Memory B cell (primary cell): ENCODE results near the gene IL1RAPL2.
"Not testable (repeated sequence)": the region's sequence is repeated elsewhere in the genome, so short reads cannot be mapped to it uniquely, and the experiment has no call there.

Experiments
- ATAC-seq: fragments of 150-1000 bp; cut with Tn5 transposase; 2 replicates; pipeline ENCODE4 v1.10.0; 2021; ENCODE audit warnings: low read depth, mild to moderate bottlenecking, moderate library complexity
- DNase-seq, 2 donors: peaks; one replicate each; pipeline ENCODE4 v3.0.0; 2022; ENCODE audit warnings: low spot score in 2 of 2
- H3K27ac Mint-ChIP-seq: one replicate; pipeline ENCODE4 v1.8.0; 2022; ENCODE audit warnings: mild to moderate bottlenecking, moderate library complexity, mixed read lengths
- H3K27me3 Mint-ChIP-seq: one replicate; pipeline ENCODE4 v1.8.0; 2022; ENCODE audit warnings: mixed read lengths
- H3K36me3 Mint-ChIP-seq: one replicate; pipeline ENCODE4 v1.8.0; 2022; ENCODE audit warnings: mild to moderate bottlenecking, mixed read lengths
- H3K4me1 Mint-ChIP-seq: one replicate; pipeline ENCODE4 v1.8.0; 2022; ENCODE audit warnings: mixed read lengths
- H3K4me3 Mint-ChIP-seq: one replicate; pipeline ENCODE4 v1.8.0; 2022; ENCODE audit warnings: mild to moderate bottlenecking, moderate library complexity, mixed read lengths
- H3K9me3 Mint-ChIP-seq: one replicate; pipeline ENCODE4 v1.8.0; 2022; ENCODE audit warnings: mixed read lengths

Gene IL1RAPL2

GRCh38 chrX:105220636-105221035 is 654.6 kb downstream of the IL1RAPL2 start, which contains the start of gene TEX13A:
Gene TEX13A (minus strand): TSS chrX:105220694. CDS start chrX:105220397, 297 bp downstream.
- Mint-ChIP-seq H3K27me3 (no peaks in the 10 kb centered on the region), H3K36me3 (no peaks in the 10 kb centered on the region)

GRCh38 chrX:105221374-105221773 is 655.4 kb downstream of the IL1RAPL2 start:
- no peak overlapping the region for H3K4me3 Mint-ChIP-seq
- ATAC-seq (no peak), DNase-seq (no peak)
- no peak overlapping the region for H3K27ac Mint-ChIP-seq
- no peaks in the 10 kb centered on the region for H3K4me1 Mint-ChIP-seq
- H3K9me3 Mint-ChIP-seq = peaks cover 2% of the 10 kb centered on the region
- no peaks in the 10 kb centered on the region for H3K27me3 Mint-ChIP-seq
- H3K36me3 Mint-ChIP-seq = no peaks in the 10 kb centered on the region

More at GRCh38 chrX:105220636-105221035, 654.6 kb downstream of the IL1RAPL2 start, which contains the start of gene TEX13A:
- Mint-ChIP-seq H3K4me3 (no peak within 1 kb of the TSS), H3K27ac (no peak within 1 kb of the TSS), H3K4me1 (no peaks in the 10 kb centered on the region), H3K9me3 (peaks cover 5% of the 10 kb centered on the region)
- DNase-seq = no peak
- no peak for ATAC-seq

GRCh38 chrX:105226499-105226898 is 660.5 kb downstream of the IL1RAPL2 start:
- Mint-ChIP-seq H3K4me3 (no peak overlapping the region), H3K27ac (no peak overlapping the region), H3K4me1 (no peaks in the 10 kb centered on the region), H3K9me3 (peaks cover 2% of the 10 kb centered on the region), H3K27me3 (no peaks in the 10 kb centered on the region), H3K36me3 (no peaks in the 10 kb centered on the region)
- no peak for DNase-seq
- no peak for ATAC-seq

- no peaks in the 10 kb centered on the region for H3K4me1 Mint-ChIP-seq
- no peak overlapping the region for H3K4me3 Mint-ChIP-seq
- H3K27ac Mint-ChIP-seq = no peak overlapping the region
- H3K27me3 Mint-ChIP-seq = no peaks in the 10 kb centered on the region
- H3K9me3 Mint-ChIP-seq = peaks cover 2% of the 10 kb centered on the region
- ATAC-seq (no peak), DNase-seq (no peak)
- no peaks in the 10 kb centered on the region for H3K36me3 Mint-ChIP-seq
These were observed 662.6 kb downstream of the IL1RAPL2 start for GRCh38 chrX:105228602-105229001.

DNA sequence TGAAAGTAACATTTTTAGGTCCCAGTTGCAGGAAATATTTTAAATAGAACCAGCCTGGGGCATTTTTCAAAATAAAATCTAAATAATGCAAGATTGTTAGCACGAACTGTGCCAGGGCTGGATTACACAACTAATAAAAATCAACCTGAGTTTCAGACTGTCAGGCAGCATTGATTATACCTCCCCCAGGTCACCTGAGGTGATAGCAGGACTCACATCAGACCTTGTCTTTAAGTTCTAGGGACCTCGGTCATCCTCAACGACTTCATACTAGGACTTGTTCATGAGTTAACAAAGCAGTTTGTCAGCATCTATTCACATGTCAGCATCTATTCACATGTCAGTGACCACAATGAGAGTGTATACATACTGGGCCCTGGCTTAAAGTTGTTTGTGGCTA is 663.1 kb downstream of the IL1RAPL2 start:
- Mint-ChIP-seq H3K4me1 (no peaks in the 10 kb centered on the region), H3K9me3 (no peaks in the 10 kb centered on the region), H3K4me3 (no peak overlapping the region), H3K27me3 (no peaks in the 10 kb centered on the region), H3K36me3 (no peaks in the 10 kb centered on the region), H3K27ac (no peak overlapping the region)
- DNase-seq (no peak), ATAC-seq (no peak)

DNA sequence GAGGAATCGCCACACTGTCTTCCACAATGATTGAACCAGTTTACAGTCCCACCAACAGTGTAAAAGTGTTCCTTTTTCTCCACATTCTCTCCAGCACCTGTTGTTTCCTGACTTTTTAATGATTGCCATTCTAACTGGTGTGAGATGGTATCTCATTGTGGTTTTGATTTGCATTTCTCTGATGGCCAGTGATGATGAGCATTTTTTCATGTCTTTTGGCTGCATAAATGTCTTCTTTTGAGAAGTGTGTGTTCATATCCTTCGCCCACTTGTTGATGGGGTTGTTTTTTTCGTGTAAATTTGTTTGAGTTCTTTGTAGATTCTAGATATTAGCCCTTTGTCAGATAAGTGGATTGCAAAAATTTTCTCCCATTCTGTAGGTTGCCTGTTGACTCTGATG is 671.4 kb downstream of the IL1RAPL2 start:
- not testable (repeated sequence) for ATAC-seq, H3K27ac Mint-ChIP-seq, H3K27me3 Mint-ChIP-seq, H3K4me1 Mint-ChIP-seq, H3K36me3 Mint-ChIP-seq, DNase-seq, H3K9me3 Mint-ChIP-seq, H3K4me3 Mint-ChIP-seq

DNA sequence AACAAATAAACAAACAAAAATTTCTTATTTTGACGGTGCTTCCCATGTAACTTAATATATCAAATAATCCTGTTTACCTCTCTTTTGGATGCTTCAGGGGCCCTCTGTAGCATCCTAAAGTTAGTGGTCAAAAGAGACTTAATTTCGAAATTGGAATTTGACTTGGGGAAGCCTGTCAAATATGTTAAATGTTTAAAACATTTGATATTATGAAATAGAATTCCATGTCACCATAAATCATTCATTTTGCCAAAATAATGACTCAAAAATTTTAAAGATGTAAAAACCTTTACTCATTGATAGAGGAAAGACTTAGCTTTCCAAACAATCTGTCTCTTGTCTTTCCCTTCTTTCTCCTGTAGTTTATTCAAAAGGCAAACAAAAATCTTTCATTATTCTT is 675.1 kb downstream of the IL1RAPL2 start:
- Mint-ChIP-seq H3K27me3 (no peaks in the 10 kb centered on the region), H3K4me1 (no peaks in the 10 kb centered on the region), H3K9me3 (no peaks in the 10 kb centered on the region), H3K4me3 (no peak overlapping the region), H3K27ac (no peak overlapping the region), H3K36me3 (no peaks in the 10 kb centered on the region)
- no peak for DNase-seq
- ATAC-seq = no peak

GRCh38 chrX:105260291-105261043 is 694.5 kb downstream of the IL1RAPL2 start:
- Mint-ChIP-seq H3K4me1 (no peaks in the 10 kb centered on the region), H3K9me3 (no peaks in the 10 kb centered on the region), H3K36me3 (no peaks in the 10 kb centered on the region), H3K27ac (no peak overlapping the region), H3K4me3 (no peak overlapping the region), H3K27me3 (no peaks in the 10 kb centered on the region)
- DNase-seq (no peak), ATAC-seq (no peak)

GRCh38 chrX:105263171-105263570 is 697.2 kb downstream of the IL1RAPL2 start:
- Mint-ChIP-seq H3K9me3 (no peaks in the 10 kb centered on the region), H3K27ac (no peak overlapping the region), H3K27me3 (no peaks in the 10 kb centered on the region), H3K4me1 (no peaks in the 10 kb centered on the region), H3K36me3 (no peaks in the 10 kb centered on the region), H3K4me3 (no peak overlapping the region)
- ATAC-seq = no peak
- no peak for DNase-seq

DNA sequence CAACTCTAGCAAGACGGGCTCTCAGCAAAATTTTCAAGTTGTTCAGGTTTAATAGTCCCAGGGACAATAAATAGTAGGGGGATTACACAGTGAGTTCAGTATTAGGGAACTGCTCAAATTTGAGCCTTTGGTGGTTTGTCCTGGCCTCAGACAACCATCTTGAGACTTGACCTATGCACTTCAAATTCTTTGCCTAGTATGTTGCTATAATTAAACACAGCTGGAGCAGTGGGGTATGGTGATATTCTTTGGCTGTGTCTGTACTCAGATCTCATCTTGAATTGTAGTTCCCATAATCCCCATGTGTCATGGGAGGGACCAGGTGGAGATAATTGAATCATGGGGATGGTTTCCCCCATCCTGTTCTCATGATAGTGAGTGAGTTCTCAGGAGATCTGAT is 697.8 kb downstream of the IL1RAPL2 start:
- DNase-seq (no peak), ATAC-seq (no peak)
- Mint-ChIP-seq H3K4me3 (no peak overlapping the region), H3K27me3 (no peaks in the 10 kb centered on the region), H3K9me3 (no peaks in the 10 kb centered on the region), H3K4me1 (no peaks in the 10 kb centered on the region), H3K36me3 (no peaks in the 10 kb centered on the region), H3K27ac (no peak overlapping the region)

DNA sequence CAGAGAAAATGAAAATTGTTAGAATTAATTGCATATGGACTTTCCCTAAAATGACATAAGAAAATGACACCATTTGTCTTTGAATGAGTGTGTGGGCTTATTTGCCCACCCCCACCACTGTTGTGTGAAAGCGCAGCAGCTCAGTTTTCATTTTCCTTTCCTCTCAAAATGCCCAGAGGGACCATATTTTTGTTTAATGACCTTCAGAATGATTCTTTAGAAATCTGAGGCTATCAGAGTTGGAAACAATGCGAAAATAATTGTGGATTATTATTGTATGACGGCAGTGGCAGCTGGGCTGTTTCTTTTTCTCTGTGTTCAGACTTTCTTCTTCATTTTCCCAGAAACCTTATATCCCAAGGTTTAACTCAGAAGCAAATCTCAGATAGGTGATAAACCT is 699.1 kb downstream of the IL1RAPL2 start:
- H3K27ac Mint-ChIP-seq = no peak overlapping the region
- no peaks in the 10 kb centered on the region for H3K9me3 Mint-ChIP-seq
- no peaks in the 10 kb centered on the region for H3K36me3 Mint-ChIP-seq
- H3K4me3 Mint-ChIP-seq = no peak overlapping the region
- H3K27me3 Mint-ChIP-seq = no peaks in the 10 kb centered on the region
- DNase-seq = no peak
- no peak for ATAC-seq
- no peaks in the 10 kb centered on the region for H3K4me1 Mint-ChIP-seq

DNA sequence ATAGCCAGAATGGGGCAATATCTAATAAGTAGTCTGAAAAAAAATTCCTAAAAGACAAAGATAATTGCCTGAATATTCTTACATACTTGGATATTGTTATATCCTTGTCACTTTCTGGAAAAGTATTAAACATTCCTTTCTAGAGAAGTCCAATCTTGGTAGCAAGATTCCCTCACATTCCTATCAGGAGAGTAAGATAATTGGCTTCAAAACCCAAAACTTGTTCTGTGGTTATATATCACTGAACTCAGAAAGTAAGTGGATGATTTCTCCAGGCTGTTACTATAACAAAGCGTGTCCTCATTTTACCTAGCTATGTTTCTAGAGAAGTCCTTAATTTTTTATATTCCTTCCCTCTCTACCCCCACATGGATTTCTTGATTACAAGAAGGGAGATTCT is 700.5 kb downstream of the IL1RAPL2 start:
- H3K4me3 Mint-ChIP-seq = no peak overlapping the region
- DNase-seq = no peak
- no peaks in the 10 kb centered on the region for H3K27me3 Mint-ChIP-seq
- no peaks in the 10 kb centered on the region for H3K36me3 Mint-ChIP-seq
- ATAC-seq = no peak
- no peak overlapping the region for H3K27ac Mint-ChIP-seq
- H3K9me3 Mint-ChIP-seq = no peaks in the 10 kb centered on the region
- H3K4me1 Mint-ChIP-seq = no peaks in the 10 kb centered on the region

GRCh38 chrX:105267167-105267566 is 701.2 kb downstream of the IL1RAPL2 start:
- Mint-ChIP-seq H3K27me3 (no peaks in the 10 kb centered on the region), H3K9me3 (no peaks in the 10 kb centered on the region), H3K4me3 (no peak overlapping the region), H3K4me1 (no peaks in the 10 kb centered on the region), H3K27ac (no peak overlapping the region), H3K36me3 (no peaks in the 10 kb centered on the region)
- ATAC-seq = no peak
- no peak for DNase-seq

DNA sequence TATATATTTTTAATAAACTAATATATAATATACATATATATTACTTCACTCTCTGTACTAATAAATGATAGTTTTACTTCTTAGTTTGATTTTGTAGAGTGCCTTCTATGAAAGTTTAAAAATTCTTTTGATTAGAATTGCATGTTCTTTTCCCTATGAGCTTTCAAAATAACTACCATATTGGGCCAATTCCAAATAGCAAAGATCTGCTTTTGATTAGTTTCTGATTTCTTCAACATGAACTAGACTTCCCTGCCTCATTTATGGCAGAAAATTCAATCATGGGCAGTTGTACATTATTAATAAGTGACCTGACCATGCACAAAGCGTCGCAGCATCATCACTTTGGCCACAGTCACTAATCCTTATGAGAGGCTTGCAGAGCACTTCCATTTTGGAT is 703.4 kb downstream of the IL1RAPL2 start:
- DNase-seq (no peak), ATAC-seq (no peak)
- no peak overlapping the region for H3K27ac Mint-ChIP-seq
- no peak overlapping the region for H3K4me3 Mint-ChIP-seq
- H3K27me3 Mint-ChIP-seq = no peaks in the 10 kb centered on the region
- peaks cover under 1% of the 10 kb centered on the region for H3K9me3 Mint-ChIP-seq
- no peaks in the 10 kb centered on the region for H3K4me1 Mint-ChIP-seq
- H3K36me3 Mint-ChIP-seq = no peaks in the 10 kb centered on the region

DNA sequence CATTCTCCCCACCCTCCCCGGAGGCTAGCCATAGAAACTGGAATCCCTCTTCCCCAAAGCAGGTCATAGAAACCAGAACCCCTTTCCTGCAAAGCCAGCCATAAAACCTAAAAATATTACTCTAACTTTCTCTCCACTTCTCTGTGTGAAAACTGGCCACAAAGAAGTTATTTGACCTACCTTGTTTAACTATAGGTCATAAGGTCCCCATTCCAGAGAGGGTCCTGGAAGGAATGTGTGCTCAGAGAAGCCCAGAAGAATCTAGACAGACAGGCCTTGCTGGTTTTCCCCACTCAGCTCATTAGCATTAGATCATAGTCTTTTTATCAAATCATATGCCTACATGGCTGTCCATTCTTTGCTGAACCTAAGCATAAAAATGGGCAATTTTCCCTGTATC is 707.3 kb downstream of the IL1RAPL2 start:
- H3K27me3 Mint-ChIP-seq = no peaks in the 10 kb centered on the region
- no peak overlapping the region for H3K27ac Mint-ChIP-seq
- DNase-seq = no peak
- peaks cover 3% of the 10 kb centered on the region for H3K9me3 Mint-ChIP-seq
- H3K36me3 Mint-ChIP-seq = no peaks in the 10 kb centered on the region
- ATAC-seq = no peak
- no peak overlapping the region for H3K4me3 Mint-ChIP-seq
- H3K4me1 Mint-ChIP-seq = no peaks in the 10 kb centered on the region
